Upper lobe of right lung (tissue), 1 donor: ENCODE measurements around the gene WASF3. TPM values are rescaled to one million over a fixed set of nuclear protein-coding genes. Genes with fewer than 3 reads are reported as not detected.

Experiments
- ATAC-seq: fragments of 200-7000 bp; cut with Tn5 transposase; one replicate; pipeline ENCODE4 v1.9.1; 2020; ENCODE audit warnings: mild to moderate bottlenecking, moderate library complexity
- DNase-seq: peaks from one replicate; pipeline ENCODE4 v3.0.0-alpha.2; 2020
- H3K27ac ChIP-seq: fragments of 200-600 bp; one replicate; pipeline ENCODE4 v1.8.0; 2022
- H3K27me3 ChIP-seq: fragments of 200-600 bp; one replicate; pipeline ENCODE4 v1.8.0; 2022; ENCODE audit warnings: mild to moderate bottlenecking
- H3K36me3 ChIP-seq: fragments of 200-600 bp; one replicate; pipeline ENCODE4 v1.8.0; 2022
- H3K4me1 ChIP-seq: fragments of 200-600 bp; one replicate; pipeline ENCODE4 v1.8.0; 2022
- H3K4me3 ChIP-seq: fragments of 200-600 bp; one replicate; pipeline ENCODE4 v1.8.0; 2022; ENCODE audit warnings: mild to moderate bottlenecking
- H3K9me3 ChIP-seq: fragments of 200-600 bp; one replicate; pipeline ENCODE4 v1.8.0; 2022
- intact Hi-C: fragments of 100-400 bp; cut with DNase I; formaldehyde crosslinking; loops from one replicate; pipeline ENCODE4 v1.11.0; 2022
- total RNA-seq: library from RNA; stranded (reverse); fragmentation: NEBNext Ultra II Directional; extraction: Animal tissue kit (Norgen Biotek cat#: 25700); gene quantifications from one replicate; pipeline ENCODE4 v1.2.1, GENCODE V29; 2021
- TF ChIP-seq, protein P1 (sequence below): fragments of 200-600 bp; IDR thresholded peaks from one replicate; pipeline ENCODE4 v1.8.0; 2022; ENCODE audit warnings: antibody characterized with exemption
- donor health status: DM: no; HTN: yes; CAD: no; lungs with severe emphysema.

The WASF3 gene
- total RNA-seq, 1 donor from 2014 or later: 27.9 TPM

DNA sequence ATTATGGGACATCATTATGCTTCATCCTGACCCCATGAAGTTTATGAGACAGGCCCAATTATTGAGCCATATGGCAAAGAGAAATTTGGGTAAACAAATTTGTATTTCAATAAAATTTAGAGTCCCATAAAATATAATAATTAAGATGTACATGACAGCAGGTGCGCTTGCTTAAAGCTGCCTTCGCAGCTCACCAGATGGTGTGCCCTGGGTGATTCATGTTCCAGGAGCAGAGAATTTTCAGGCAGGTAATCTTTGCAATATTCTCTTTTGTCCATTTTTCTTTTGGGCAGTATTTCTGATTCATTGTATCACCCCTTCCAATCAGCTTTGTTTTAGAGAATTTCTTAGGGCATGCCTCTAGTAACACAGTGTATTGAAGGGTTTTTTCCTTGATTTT, 39.5 kb upstream of the WASF3 start:
- H3K36me3 ChIP-seq: no peaks in the 10 kb centered on the region

GRCh38 chr13:26518451-26518959, 39.0 kb upstream of the WASF3 start:
- H3K4me3 ChIP-seq: no peak overlapping the region
- no peak overlapping the region for H3K27ac ChIP-seq
- H3K27me3 ChIP-seq: no peaks in the 10 kb centered on the region
- DNase-seq: no peak
- intact Hi-C loops: no loop called here
- no peaks in the 10 kb centered on the region for H3K36me3 ChIP-seq
- ATAC-seq: peak; percentile 73
- TF ChIP-seq, protein P1, sequence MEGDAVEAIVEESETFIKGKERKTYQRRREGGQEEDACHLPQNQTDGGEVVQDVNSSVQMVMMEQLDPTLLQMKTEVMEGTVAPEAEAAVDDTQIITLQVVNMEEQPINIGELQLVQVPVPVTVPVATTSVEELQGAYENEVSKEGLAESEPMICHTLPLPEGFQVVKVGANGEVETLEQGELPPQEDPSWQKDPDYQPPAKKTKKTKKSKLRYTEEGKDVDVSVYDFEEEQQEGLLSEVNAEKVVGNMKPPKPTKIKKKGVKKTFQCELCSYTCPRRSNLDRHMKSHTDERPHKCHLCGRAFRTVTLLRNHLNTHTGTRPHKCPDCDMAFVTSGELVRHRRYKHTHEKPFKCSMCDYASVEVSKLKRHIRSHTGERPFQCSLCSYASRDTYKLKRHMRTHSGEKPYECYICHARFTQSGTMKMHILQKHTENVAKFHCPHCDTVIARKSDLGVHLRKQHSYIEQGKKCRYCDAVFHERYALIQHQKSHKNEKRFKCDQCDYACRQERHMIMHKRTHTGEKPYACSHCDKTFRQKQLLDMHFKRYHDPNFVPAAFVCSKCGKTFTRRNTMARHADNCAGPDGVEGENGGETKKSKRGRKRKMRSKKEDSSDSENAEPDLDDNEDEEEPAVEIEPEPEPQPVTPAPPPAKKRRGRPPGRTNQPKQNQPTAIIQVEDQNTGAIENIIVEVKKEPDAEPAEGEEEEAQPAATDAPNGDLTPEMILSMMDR: no peak
- H3K9me3 ChIP-seq: no peaks in the 10 kb centered on the region
- H3K4me1 ChIP-seq: no peaks in the 10 kb centered on the region

More for the DNA sequence above, 39.5 kb upstream of the WASF3 start:
- no peak overlapping the region for H3K4me3 ChIP-seq
- no peaks in the 10 kb centered on the region for H3K4me1 ChIP-seq
- no peaks in the 10 kb centered on the region for H3K9me3 ChIP-seq
- intact Hi-C loops: no loop called here
- no peaks in the 10 kb centered on the region for H3K27me3 ChIP-seq
- ATAC-seq (no peak), DNase-seq (no peak)
- no peak overlapping the region for H3K27ac ChIP-seq
- TF ChIP-seq, protein P1: no peak

GRCh38 chr13:26522571-26522970, 34.9 kb upstream of the WASF3 start:
- ATAC-seq (no peak), DNase-seq (no peak)
- Histone ChIP-seq H3K9me3 (no peaks in the 10 kb centered on the region), H3K27ac (no peak overlapping the region), H3K4me3 (no peak overlapping the region), H3K27me3 (no peaks in the 10 kb centered on the region), H3K36me3 (no peaks in the 10 kb centered on the region), H3K4me1 (no peaks in the 10 kb centered on the region)
- TF ChIP-seq, protein P1: no peak
- intact Hi-C loops: no loop called here

- ATAC-seq (no peak), DNase-seq (no peak)
- intact Hi-C loops: no loop called here
- no peak overlapping the region for H3K27ac ChIP-seq
- no peaks in the 10 kb centered on the region for H3K27me3 ChIP-seq
- TF ChIP-seq, protein P1: no peak
- H3K9me3 ChIP-seq: no peaks in the 10 kb centered on the region
- no peak overlapping the region for H3K4me3 ChIP-seq
- no peaks in the 10 kb centered on the region for H3K4me1 ChIP-seq
- no peaks in the 10 kb centered on the region for H3K36me3 ChIP-seq
Observed at GRCh38 chr13:26523007-26523406, 34.5 kb upstream of the WASF3 start.

DNA sequence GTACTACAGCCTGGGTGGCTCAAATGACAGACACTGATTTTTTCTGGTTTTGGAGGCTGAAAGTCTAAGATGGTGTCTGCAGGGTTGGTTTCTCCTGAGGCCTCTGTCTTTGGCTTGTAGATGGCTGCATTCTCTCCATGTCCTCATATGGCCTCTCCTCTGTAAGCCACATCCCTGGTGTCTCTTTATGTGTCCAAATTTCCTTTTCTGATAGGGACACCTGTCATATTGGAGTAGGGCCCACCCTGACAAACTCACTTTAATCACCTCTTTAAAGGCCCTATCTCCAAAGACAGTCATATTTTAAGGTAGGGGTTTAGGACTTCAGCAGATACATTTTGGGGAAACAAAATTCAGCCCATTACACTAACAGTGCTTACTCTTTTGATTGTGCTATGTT, 32.0 kb upstream of the WASF3 start:
- Histone ChIP-seq H3K4me1 (no peaks in the 10 kb centered on the region), H3K27ac (no peak overlapping the region), H3K27me3 (no peaks in the 10 kb centered on the region), H3K9me3 (no peaks in the 10 kb centered on the region), H3K4me3 (no peak overlapping the region), H3K36me3 (no peaks in the 10 kb centered on the region)
- TF ChIP-seq, protein P1: no peak
- ATAC-seq: no peak
- intact Hi-C loops: no loop called here
- DNase-seq: no peak

GRCh38 chr13:26526702-26527216, 30.7 kb upstream of the WASF3 start:
- DNase-seq: no peak
- intact Hi-C loops: no loop called here
- Histone ChIP-seq H3K36me3 (no peaks in the 10 kb centered on the region), H3K4me3 (no peak overlapping the region), H3K9me3 (no peaks in the 10 kb centered on the region), H3K27me3 (no peaks in the 10 kb centered on the region), H3K4me1 (no peaks in the 10 kb centered on the region), H3K27ac (no peak overlapping the region)
- ATAC-seq: no peak
- TF ChIP-seq, protein P1: no peak
